Dendritic cell treated with granulocyte-macrophage colony-stimulating factor and Interleukin-4, amounts not matched to agents 40 ng/mL and 50 ng/mL, for 4 days (primary cell): ENCODE results near the gene ABCG8.

ENCODE experiments used
- H3K27ac Mint-ChIP-seq: one replicate; pipeline ENCODE4 v1.8.0; 2022; ENCODE audit warnings: mild to moderate bottlenecking, mixed read lengths
- H3K27me3 Mint-ChIP-seq: one replicate; pipeline ENCODE4 v1.8.0; 2022; ENCODE audit warnings: mild to moderate bottlenecking, mixed read lengths
- H3K36me3 Mint-ChIP-seq: one replicate; pipeline ENCODE4 v1.8.0; 2022; ENCODE audit warnings: low read depth, mixed read lengths
- H3K4me1 Mint-ChIP-seq: one replicate; pipeline ENCODE4 v1.8.0; 2022; ENCODE audit warnings: low read depth, mixed read lengths
- H3K4me3 Mint-ChIP-seq: one replicate; pipeline ENCODE4 v1.8.0; 2022; ENCODE audit warnings: mild to moderate bottlenecking, moderate library complexity, mixed read lengths
- H3K9me3 Mint-ChIP-seq: one replicate; pipeline ENCODE4 v1.8.0; 2022; ENCODE audit warnings: mixed read lengths
- intact Hi-C: fragments of 100-400 bp; cut with micrococcal nuclease; formaldehyde crosslinking; loops from one replicate; pipeline ENCODE4 v1.15.0; 2022

ABCG8 gene

DNA sequence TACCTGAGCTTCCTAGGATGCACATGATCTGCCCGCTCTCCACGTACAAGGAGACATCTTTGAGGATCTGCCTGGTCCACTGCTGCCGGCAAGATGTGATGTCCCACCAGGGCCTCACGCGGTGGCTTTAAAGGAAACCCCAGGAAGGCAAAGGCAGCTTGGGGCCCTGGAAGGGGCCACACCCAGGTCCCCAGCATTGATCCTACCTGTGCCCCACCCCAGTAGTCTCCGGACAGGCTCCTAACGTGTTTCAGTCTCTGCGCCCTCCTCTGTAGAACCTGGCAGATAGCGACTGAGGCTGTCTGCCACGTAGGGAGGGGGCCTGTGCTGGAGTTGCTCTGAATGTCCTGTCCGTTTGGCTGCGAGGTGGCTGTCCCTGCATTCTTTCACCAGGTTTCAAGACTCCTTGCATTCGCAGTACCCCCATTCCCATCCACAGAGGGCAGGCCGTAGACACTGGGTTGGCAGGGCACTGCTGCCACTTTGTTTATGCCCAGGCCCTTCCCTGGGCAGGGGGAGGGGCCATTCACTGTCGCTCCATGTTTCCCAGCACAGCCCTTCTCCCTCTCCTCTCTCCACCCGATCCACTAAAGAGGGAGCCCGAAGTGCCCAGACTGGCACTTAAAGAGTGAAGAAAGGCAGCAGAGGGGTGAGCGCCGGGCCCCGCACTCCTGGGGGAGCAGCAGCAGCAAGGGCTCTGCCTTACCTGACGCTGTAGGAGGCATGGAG is 776 bp upstream of the ABCG8 start:
- no peak overlapping the region for H3K27ac Mint-ChIP-seq
- H3K4me1 Mint-ChIP-seq: no peaks in the 10 kb centered on the region
- H3K27me3 Mint-ChIP-seq: peaks cover 9% of the 10 kb centered on the region
- intact Hi-C loops: no loop called here
- H3K9me3 Mint-ChIP-seq: no peaks in the 10 kb centered on the region
- H3K36me3 Mint-ChIP-seq: no peaks in the 10 kb centered on the region
- H3K4me3 Mint-ChIP-seq: no peak overlapping the region

DNA sequence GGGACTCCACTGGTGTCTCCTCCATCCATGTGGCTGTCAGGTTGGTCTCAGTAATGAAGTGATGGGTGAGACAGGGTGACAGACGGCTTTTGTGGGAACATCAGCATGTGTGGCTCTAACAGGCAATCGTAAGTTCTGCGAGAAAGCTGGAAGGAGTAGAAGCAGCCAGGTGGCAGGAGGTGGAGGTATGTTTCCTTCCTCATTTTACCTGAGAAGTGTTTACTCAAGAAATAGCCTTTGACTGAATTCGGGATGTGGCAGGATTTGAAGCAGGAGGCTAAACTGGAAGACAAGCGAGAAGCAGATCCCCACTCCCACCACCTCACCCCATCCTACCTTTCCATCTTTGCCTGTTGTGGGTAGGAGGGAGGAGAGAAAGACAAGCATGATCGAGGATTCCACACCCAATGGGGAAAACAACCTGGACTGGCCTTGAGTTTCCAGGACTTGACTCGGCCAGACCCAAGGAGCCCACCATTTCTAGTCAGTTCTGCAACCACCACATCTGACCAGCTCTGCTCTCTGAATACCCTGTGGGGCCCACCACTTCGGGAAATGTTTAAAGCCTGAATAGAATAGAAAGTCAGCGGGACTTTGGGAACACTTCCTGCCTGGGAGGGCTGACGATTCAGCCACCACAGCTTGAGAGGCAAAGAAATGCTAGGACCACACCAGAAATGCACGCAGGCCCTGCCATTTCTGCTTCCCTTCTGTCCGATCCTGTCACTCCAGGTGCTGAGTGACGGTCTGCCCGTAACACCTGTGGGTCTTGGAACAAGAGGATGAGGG is 1.2 kb downstream of the ABCG8 start:
- no peaks in the 10 kb centered on the region for H3K36me3 Mint-ChIP-seq
- H3K9me3 Mint-ChIP-seq: no peaks in the 10 kb centered on the region
- no peak overlapping the region for H3K4me3 Mint-ChIP-seq
- no peak overlapping the region for H3K27ac Mint-ChIP-seq
- H3K27me3 Mint-ChIP-seq: peaks cover 5% of the 10 kb centered on the region
- H3K4me1 Mint-ChIP-seq: no peaks in the 10 kb centered on the region
- intact Hi-C loops: no loop called here

DNA sequence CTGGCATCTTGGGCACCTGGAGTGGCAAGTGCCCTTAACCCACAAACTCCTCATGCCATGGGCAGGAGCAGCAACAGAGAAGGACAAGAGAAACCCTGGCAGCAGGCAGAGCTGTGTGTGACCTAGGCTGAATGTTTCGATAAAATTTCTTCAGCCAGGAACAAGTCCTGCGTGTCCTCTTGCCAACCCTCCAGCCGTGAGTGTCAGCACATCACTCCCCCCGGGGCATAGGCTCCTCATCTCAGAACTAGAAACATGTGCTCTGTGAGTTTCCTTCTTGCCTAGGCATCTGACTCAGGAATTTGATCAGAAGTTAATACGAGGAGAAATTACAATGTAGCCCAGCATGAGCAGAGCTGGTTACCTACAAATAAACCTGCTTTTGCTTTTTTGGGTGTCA is 2.2 kb downstream of the ABCG8 start:
- peaks cover 4% of the 10 kb centered on the region for H3K27me3 Mint-ChIP-seq
- H3K27ac Mint-ChIP-seq: no peak overlapping the region
- intact Hi-C loops: no loop called here
- H3K9me3 Mint-ChIP-seq: no peaks in the 10 kb centered on the region
- H3K36me3 Mint-ChIP-seq: no peaks in the 10 kb centered on the region
- no peaks in the 10 kb centered on the region for H3K4me1 Mint-ChIP-seq
- H3K4me3 Mint-ChIP-seq: no peak overlapping the region

DNA sequence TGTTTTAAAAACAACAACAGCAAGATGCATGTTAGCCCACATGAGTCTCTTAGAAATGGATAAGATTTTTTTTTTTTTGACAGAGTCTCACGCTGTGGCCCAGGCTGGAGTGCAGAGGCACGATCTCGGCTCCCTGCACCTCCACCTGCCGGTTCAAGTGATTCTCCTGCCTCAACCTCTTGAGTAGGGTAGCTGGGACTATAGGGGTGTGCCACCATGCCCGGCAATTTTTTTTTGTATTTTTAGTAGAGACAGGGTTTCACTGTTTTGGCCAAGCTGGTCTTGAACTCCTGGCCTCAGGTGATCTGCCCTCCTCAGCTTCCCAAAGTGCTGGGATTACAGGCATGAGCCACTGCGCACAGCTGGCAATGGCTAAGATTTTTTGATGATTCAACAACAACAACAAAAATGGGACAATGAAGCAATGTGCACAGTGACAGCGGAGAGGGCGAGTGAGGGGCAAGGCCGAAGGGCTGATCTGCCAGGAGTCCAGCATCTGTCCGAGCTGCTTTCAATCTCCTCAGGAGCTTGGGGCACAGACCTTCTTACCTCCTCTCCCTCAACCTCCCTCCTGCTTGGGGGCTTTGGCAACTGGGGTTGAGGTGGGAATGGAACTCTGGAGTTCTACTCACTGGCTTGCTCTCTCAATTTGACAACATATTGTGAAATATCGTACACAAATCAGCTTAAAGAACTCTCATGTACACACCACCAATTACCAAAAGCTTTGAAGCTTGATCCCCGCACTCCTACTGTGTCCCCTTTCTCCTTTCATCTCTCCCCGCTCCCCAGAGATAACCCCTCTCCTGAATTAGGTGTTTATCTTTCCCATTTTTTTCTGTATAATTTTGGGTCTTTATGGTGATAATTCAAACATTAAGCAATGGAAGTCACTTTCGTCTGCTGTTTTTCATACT is 3.4 kb downstream of the ABCG8 start:
- peaks cover 1% of the 10 kb centered on the region for H3K27me3 Mint-ChIP-seq
- no peak overlapping the region for H3K27ac Mint-ChIP-seq
- no peaks in the 10 kb centered on the region for H3K36me3 Mint-ChIP-seq
- no peaks in the 10 kb centered on the region for H3K4me1 Mint-ChIP-seq
- intact Hi-C loops: no loop called here
- H3K4me3 Mint-ChIP-seq: no peak overlapping the region
- H3K9me3 Mint-ChIP-seq: no peaks in the 10 kb centered on the region

DNA sequence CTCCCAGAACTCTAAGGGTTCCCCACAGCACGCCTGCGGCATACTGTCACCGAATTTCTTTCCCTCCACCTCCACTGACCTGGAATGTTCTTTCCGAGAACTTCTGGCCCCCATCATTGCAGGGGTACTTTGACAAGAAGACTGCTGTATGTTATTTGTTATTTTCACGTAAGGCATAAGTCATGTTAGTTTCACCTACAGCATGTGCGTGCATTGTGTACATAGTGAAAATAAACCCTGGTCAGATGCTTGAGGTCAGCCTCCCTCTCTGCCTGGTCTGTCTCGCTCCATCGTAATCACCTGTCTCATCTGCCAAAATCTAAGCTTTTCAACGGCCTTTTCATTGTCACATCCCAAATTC is 4.1 kb downstream of the ABCG8 start:
- Mint-ChIP-seq H3K36me3 (no peaks in the 10 kb centered on the region), H3K9me3 (no peaks in the 10 kb centered on the region), H3K27me3 (peaks cover 2% of the 10 kb centered on the region), H3K4me3 (no peak overlapping the region), H3K4me1 (no peaks in the 10 kb centered on the region), H3K27ac (no peak overlapping the region)
- intact Hi-C loops: no loop called here

DNA sequence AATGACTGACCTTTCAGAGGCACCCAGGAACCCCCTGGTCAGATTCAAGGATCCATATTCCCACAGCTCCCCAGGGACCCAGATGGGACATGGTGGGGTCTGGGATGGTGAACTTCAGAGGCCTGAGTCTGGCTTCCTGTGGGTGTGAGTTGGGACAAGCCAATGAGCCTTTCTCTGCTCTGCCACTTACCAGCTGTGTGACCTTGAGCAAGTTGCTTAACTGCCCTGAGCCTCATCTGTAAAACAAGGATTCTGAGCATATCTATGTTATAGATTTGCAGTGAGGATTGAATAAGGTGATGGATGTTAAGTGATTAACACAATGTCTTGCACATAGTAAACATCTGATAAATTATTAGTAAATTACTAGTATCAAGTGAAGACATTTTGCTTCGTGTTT is 6.4 kb downstream of the ABCG8 start:
- intact Hi-C loops: no loop called here
- Mint-ChIP-seq H3K4me1 (no peaks in the 10 kb centered on the region), H3K9me3 (no peaks in the 10 kb centered on the region), H3K36me3 (no peaks in the 10 kb centered on the region), H3K4me3 (no peak overlapping the region), H3K27ac (no peak overlapping the region), H3K27me3 (peaks cover 2% of the 10 kb centered on the region)

DNA sequence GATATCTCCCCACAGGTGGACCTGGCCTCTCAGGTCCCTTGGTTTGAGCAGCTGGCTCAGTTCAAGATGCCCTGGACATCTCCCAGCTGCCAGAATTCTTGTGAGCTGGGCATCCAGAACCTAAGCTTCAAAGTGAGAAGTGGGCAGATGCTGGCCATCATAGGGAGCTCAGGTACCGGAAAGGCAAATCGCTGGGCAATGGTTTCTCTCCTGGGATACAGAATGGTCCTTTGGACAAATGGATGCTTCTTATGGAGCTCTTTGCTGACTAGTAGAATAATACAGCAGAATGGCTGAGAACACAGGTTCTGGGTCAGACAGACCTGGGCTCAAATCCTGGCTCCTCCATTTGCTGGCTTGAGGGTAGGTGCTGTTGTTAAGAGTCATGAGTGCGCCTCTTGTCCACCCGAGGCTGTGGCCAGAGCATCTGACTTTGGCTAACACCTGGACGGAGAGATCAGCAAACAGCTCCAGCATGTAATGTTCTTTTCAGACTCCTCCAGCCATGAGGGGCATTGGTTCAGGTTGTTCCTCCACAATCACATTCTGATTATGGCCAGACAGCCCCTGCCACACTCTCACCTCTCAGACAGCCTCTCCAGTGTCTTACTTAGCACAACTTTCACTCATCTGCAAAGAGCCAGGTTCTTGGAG is 7.5 kb downstream of the ABCG8 start:
- no peaks in the 10 kb centered on the region for H3K4me1 Mint-ChIP-seq
- no peak overlapping the region for H3K27ac Mint-ChIP-seq
- no peak overlapping the region for H3K4me3 Mint-ChIP-seq
- intact Hi-C loops: no loop called here
- no peaks in the 10 kb centered on the region for H3K36me3 Mint-ChIP-seq
- peaks cover 2% of the 10 kb centered on the region for H3K27me3 Mint-ChIP-seq
- H3K9me3 Mint-ChIP-seq: no peaks in the 10 kb centered on the region

DNA sequence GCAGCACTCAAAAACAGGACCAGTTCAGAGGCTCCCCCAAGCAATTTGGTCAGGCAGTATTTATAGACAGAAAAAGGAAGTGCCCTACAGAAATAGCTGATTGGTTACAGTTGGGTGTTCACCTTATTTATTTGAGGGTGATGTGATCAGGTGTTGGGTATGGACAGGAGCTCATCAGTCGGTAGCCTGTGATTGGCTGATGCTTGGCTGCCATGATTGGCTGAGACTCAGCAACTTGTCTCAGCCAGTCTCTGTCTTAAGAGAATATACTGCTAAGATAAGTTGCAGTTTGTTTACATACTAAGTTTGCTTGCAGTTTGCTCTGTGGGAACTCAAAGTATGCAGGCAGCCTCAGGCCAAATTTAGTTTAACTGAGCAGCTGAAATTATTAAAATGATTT is 9.4 kb downstream of the ABCG8 start:
- no peaks in the 10 kb centered on the region for H3K9me3 Mint-ChIP-seq
- peaks cover 2% of the 10 kb centered on the region for H3K27me3 Mint-ChIP-seq
- intact Hi-C loops: no loop called here
- no peaks in the 10 kb centered on the region for H3K36me3 Mint-ChIP-seq
- H3K4me1 Mint-ChIP-seq: no peaks in the 10 kb centered on the region
- no peak overlapping the region for H3K27ac Mint-ChIP-seq
- no peak overlapping the region for H3K4me3 Mint-ChIP-seq

DNA sequence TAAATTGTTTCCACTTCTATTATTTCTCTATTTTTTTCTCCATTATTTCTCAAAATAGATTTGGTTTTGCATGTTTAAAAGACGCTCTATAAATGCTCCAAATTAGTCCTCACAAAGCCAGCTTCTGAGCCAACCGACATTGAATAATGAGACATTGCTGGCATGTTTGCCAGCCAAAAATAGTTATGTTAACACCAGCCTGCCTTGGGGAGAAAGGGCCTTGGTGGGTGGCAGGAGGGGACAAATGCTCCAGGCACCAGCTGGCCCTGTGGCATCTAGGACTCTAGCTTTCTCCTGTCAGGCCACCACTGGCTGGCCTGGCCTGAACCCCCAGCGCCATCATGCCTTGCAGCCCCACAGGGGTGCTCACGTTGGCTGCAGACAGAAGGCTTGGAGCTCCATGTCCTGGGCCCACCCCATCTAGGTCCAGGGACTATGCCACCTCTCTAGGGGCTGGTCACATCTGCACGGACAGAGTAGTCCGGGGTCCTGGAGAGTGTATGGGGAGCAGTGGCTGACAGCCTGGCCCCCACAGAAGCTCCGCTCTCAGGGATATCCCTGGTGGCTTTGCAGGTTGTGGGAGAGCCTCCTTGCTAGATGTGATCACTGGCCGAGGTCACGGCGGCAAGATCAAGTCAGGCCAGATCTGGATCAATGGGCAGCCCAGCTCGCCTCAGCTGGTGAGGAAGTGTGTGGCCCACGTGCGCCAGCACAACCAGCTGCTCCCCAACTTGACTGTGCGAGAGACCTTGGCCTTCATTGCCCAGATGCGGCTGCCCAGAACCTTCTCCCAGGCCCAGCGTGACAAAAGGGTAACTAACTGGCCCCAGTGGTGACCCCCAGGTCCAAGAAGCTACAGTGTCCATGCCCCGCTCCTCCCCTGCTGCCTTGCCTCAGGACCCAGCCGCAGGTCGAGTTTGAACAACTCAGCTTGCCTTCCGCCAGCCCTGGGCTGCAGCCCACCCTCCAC is 12.5 kb downstream of the ABCG8 start:
- Mint-ChIP-seq H3K27ac (no peak overlapping the region), H3K27me3 (peaks cover 11% of the 10 kb centered on the region), H3K9me3 (no peaks in the 10 kb centered on the region), H3K4me1 (no peaks in the 10 kb centered on the region), H3K4me3 (no peak overlapping the region), H3K36me3 (no peaks in the 10 kb centered on the region)
- intact Hi-C loops: no loop called here

DNA sequence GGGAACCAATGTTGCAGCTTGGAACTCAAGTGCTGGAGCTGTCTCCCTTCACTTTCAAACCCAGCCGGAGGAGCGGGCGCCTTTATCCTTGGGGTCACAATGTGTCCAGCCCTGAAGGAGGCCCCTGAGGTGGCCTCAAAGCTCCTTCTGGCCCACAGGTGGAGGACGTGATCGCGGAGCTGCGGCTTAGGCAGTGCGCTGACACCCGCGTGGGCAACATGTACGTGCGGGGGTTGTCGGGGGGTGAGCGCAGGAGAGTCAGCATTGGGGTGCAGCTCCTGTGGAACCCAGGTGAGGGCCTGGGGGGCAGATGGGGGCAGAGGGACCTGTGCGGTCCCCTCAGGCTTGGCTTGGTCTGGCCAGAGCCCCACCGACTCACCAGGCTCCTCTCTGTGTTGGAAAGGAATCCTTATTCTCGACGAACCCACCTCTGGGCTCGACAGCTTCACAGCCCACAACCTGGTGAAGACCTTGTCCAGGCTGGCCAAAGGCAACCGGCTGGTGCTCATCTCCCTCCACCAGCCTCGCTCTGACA is 13.5 kb downstream of the ABCG8 start:
- no peak overlapping the region for H3K4me3 Mint-ChIP-seq
- no peak overlapping the region for H3K27ac Mint-ChIP-seq
- H3K4me1 Mint-ChIP-seq: no peaks in the 10 kb centered on the region
- peaks cover 15% of the 10 kb centered on the region for H3K27me3 Mint-ChIP-seq
- H3K36me3 Mint-ChIP-seq: no peaks in the 10 kb centered on the region
- no peaks in the 10 kb centered on the region for H3K9me3 Mint-ChIP-seq
- intact Hi-C loops: no loop called here

DNA sequence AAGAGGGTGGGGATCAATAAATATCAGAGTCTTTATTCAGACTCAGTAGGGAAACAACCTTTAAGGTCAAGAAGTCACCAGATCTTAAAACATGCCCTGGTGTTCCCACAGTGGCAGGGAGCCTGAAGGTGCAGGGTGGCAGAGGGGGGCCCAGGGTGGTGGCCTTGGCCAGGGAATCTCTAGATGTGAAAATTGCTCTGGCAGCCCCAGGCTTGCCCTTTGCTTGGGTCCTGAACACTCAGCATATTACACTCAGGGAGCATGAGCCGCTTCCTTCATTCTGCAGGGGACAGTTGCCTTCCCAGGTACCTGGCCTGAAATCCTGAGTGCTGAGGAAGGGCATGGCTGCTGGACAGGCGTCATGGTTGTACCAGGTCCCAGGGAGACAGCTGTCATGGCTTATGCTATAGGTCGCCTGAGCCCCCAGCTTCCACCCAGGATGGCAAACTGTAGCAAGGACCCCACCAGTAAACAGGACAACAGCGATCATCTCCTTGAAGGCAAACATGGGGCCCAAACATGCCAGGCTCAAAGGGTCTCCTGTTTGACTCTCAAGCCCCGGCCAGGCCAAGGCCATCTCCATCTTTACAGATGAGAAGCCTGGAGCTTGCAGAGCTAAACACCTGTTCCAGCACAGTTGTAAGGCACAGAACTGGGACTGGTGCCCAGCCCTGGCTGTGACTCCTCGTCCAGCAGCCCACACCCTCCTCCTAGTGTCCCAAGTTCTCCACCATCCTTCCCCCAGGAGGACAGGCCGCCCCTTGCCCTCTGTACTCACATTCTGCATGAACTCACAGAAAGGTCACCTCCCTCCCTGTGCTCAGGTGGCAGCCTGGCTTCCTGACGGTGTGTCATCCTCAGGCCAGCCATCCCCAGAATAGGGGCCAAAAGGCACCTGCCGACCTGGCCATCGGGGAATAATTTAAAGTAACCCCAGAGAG is 14.6 kb downstream of the ABCG8 start:
- H3K4me3 Mint-ChIP-seq: no peak overlapping the region
- intact Hi-C loops: no loop called here
- H3K36me3 Mint-ChIP-seq: no peaks in the 10 kb centered on the region
- H3K27ac Mint-ChIP-seq: no peak overlapping the region
- no peaks in the 10 kb centered on the region for H3K4me1 Mint-ChIP-seq
- no peaks in the 10 kb centered on the region for H3K9me3 Mint-ChIP-seq
- peaks cover 21% of the 10 kb centered on the region for H3K27me3 Mint-ChIP-seq

DNA sequence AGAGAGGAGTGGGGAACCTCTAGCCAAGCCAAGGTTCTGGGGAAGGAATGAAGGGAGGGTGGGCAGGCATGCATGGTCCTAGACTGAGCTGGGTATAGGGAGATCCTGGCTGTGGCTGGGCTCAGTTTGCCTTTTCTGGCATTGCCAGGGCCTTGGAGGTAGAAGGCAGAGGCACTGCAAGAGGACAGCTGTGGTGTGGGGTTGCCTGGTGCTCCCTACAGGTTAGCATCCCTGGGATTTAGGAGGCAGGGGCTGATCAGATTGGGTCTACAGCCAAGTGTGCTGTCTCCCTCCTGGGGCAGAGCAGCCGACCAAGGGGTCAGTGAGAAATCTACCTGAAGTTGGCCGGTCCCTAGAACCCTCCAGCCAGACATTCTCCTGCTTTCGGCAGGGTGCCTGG is 15.9 kb downstream of the ABCG8 start:
- H3K4me1 Mint-ChIP-seq: no peaks in the 10 kb centered on the region
- H3K36me3 Mint-ChIP-seq: no peaks in the 10 kb centered on the region
- H3K27ac Mint-ChIP-seq: no peak overlapping the region
- intact Hi-C loops: no loop called here
- H3K27me3 Mint-ChIP-seq: peaks cover 23% of the 10 kb centered on the region
- no peak overlapping the region for H3K4me3 Mint-ChIP-seq
- H3K9me3 Mint-ChIP-seq: peaks cover 6% of the 10 kb centered on the region
